Fibroblast of skin of left quadriceps (primary cell): Measurements from ENCODE around the gene CLEC9A.

Experiments used
- DNase-seq, 2 experiments: peaks; one replicate each; pipeline ENCODE4 v3.0.0-alpha.2; 2013; ENCODE audit warnings: low read depth in 2 of 2

Gene CLEC9A

DNA sequence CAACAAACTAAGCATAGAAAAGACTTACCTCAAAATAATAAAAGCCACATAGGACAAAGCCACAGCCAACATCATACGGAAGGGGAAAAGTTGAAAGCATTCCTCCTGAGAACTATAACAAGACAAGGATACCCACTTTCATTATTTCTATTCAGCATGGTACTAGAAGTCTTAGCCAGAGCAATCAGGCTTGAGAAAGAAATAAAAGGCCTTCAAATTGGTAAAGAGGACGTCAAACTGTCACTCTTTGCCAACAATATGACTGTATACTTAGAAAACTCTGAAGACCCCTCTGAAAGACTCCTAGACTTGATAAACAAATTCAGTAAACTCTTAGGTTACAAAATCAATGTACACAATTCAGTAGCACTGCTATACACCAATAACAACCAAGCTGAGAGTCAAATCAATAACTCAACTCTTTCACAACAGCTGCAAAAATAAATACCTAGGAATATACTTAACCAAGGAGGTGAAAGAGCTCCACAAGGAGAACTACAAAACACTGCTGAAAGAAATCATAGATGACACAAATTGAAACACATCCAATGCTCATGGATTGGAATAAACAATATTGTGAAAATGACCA lies 79.9 kb downstream of the CLEC9A start:
- DNase-seq: no peak

DNA sequence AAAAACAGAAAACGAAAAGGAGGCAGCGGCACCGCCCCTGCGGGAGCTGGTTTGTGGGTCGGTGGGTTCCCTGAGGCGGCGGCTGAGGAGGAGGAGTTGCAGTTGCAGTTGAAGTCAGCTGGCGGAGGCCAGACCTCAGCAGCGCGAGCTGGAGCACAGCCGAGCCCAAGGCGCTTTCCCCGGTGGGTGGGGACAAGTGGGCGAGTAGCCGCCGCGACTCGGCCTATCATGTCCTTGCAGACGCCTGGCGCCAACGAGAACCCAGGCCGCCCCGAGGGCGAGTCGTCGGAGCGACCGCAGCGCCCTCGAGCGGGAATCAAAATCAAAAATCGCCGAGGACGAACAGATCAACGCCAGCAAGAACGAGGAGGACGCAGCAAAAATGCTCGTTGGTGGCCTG lies 81.0 kb downstream of the CLEC9A start:
- DNase-seq: no peak

DNA sequence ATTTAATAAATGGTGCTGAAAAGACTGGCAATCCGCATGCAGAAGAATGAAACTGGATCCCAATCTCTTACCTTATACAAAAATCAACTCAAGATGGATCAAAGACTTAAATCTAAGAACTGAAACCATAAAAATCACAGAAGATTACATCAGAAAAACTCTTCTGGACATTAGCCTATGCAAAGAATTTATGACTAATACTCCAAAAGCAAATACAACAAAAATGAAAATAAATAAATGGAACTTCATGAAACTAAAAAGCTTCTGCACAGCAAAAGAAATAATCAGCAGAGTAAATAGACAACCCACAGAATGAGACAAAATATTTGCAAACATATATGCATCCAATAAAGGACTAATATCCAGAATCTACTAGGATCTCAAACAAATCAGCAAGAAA lies 82.6 kb downstream of the CLEC9A start:
- no peak for DNase-seq

GRCh38 chr12:10113920-10114319 lies 83.4 kb downstream of the CLEC9A start:
- no peak for DNase-seq

- DNase-seq: no peak
Observed at GRCh38 chr12:10115311-10115710, 84.8 kb downstream of the CLEC9A start.
